HepG2 (cell line): ENCODE measurements around the gene TCF7L2. TPM values are rescaled to one million over a fixed set of nuclear protein-coding genes. Genes with fewer than 3 reads are reported as not detected.

Experiments
- ATAC-seq: fragments of 200-7000 bp; cut with Tn5 transposase; 3 replicates; pipeline ENCODE4 v1.9.1; 2020; ENCODE audit warnings: mild to moderate bottlenecking, moderate library complexity
- BruUV-seq: library from RNA; stranded (reverse); fragments of 400-500 nt; replicated peaks from 2 replicates; lab custom pipeline; 2021; lab: Mats Ljungman, UMichigan
- CTCF ChIA-PET: fragments of 300-600 bp; formaldehyde crosslinking; extraction: SDS; loops from one replicate; lab custom pipeline; 2021; ENCODE audit warnings: low total read pairs, inconsistent platforms, low intra/inter-chr PET ratio; lab: Yijun Ruan, JAX
- POLR2A ChIA-PET: fragments of 350-600 bp; sonication (Branson Sonifier 250); formaldehyde crosslinking; loops from one replicate; lab custom pipeline; 2020; ENCODE audit warnings: antibody characterized with exemption, inconsistent platforms; lab: Yijun Ruan, JAX
- DNase-seq: peaks from one replicate; pipeline ENCODE4 v3.0.0-alpha.2; 2015; ENCODE audit warnings: low spot score
- FAIRE-seq: peaks from 3 replicates; lab custom pipeline; 2011; peaks lifted over from hg19 to GRCh38; lab: Jason Lieb, UNC
- H2AFZ ChIP-seq: one replicate; pipeline ENCODE4 v1.6.1; 2011; ENCODE audit warnings: low read length, inconsistent platforms
- H3K27ac ChIP-seq: fragments of 300-600 bp; 3 replicates; pipeline ENCODE4 v1.8.0; 2011; ENCODE audit warnings: mixed run types, mild to moderate bottlenecking, mixed read lengths, low read length, inconsistent platforms; ENCODE audit not compliant: insufficient read depth; ENCODE audit errors: extremely low read length
- H3K27me3 ChIP-seq, 2 experiments: fragments of 200-600 bp in 1 of 2; 2 replicates in 1 of 2; 3 replicates in 1 of 2; pipeline versions ENCODE4 v1.6.0 to v1.8.0; 2011; ENCODE audit warnings: low read length in 2 of 2, mild to moderate bottlenecking in 2 of 2, moderate library complexity in 2 of 2, inconsistent platforms in 1 of 2; ENCODE audit not compliant: insufficient read depth in 2 of 2, control insufficient read depth in 1 of 2
- H3K36me3 ChIP-seq, 2 experiments: fragments of 200-600 bp in 1 of 2; replicated peaks in 1 of 2; 2 replicates in 1 of 2; 3 replicates in 1 of 2; pipeline versions ENCODE4 v1.5.1 to v1.8.0; 2011; ENCODE audit warnings: low read length in 2 of 2, inconsistent platforms in 1 of 2; ENCODE audit not compliant: insufficient read depth in 2 of 2, control insufficient read depth in 1 of 2
- H3K4me1 ChIP-seq: 2 replicates; pipeline ENCODE4 v1.5.1; 2012; ENCODE audit warnings: low read length, inconsistent platforms; ENCODE audit not compliant: insufficient read depth
- H3K4me2 ChIP-seq: 2 replicates; pipeline ENCODE4 v1.6.0; 2011; ENCODE audit warnings: low read depth, low read length, inconsistent platforms
- H3K4me3 ChIP-seq, 3 experiments: fragments of 200-600 bp in 1 of 3; sonication (generic), shearing (Covaris generic) in 1 of 3; replicated peaks in 1 of 3; 2 replicates each; pipeline ENCODE4 v1.5.1; 2011 to 2016; ENCODE audit warnings: low read length in 3 of 3, inconsistent platforms in 2 of 3, low read depth in 2 of 3, mild to moderate bottlenecking in 2 of 3, control low read depth in 1 of 3, mixed read lengths in 1 of 3; ENCODE audit not compliant: insufficient read depth in 1 of 3
- H3K79me2 ChIP-seq: one replicate; pipeline ENCODE4 v1.6.1; 2011; ENCODE audit warnings: low read length, inconsistent platforms; ENCODE audit not compliant: insufficient read depth
- H3K9ac ChIP-seq: 2 replicates; pipeline ENCODE4 v1.6.0; 2011; ENCODE audit warnings: mild to moderate bottlenecking, low read depth, low read length, inconsistent platforms; ENCODE audit not compliant: insufficient read depth
- H3K9me3 ChIP-seq: 2 replicates; pipeline ENCODE4 v1.5.1; 2012; ENCODE audit warnings: mild to moderate bottlenecking, low read length
- H4K20me1 ChIP-seq: 2 replicates; pipeline ENCODE4 v1.6.0; 2011; ENCODE audit warnings: inconsistent platforms, mild to moderate bottlenecking, low read length, moderate library complexity; ENCODE audit not compliant: insufficient read depth
- ARID4A ChIP-seq: sonication (generic); formaldehyde crosslinking; IDR thresholded peaks from 2 replicates; pipeline ENCODE4 v1.5.0; 2020; ENCODE audit warnings: mild to moderate bottlenecking, missing genetic modification reagents, borderline replicate concordance
- KMT2A ChIP-seq: sonication (generic); formaldehyde crosslinking; IDR thresholded peaks from 2 replicates; pipeline ENCODE4 v1.4.0; 2020; ENCODE audit warnings: missing genetic modification reagents
- PATZ1 ChIP-seq: sonication (generic); formaldehyde crosslinking; IDR thresholded peaks from 2 replicates; pipeline ENCODE4 v1.4.0; 2020; ENCODE audit warnings: missing genetic modification reagents
- SNAPC4 ChIP-seq: sonication (generic); formaldehyde crosslinking; IDR thresholded peaks from 2 replicates; pipeline ENCODE4 v1.4.0; 2020; ENCODE audit warnings: mild to moderate bottlenecking, missing genetic modification reagents
- ZBTB20 ChIP-seq: sonication (generic); formaldehyde crosslinking; IDR thresholded peaks from 2 replicates; pipeline ENCODE4 v1.8.1; 2023; ENCODE audit warnings: missing genetic modification reagents, low read depth, mild to moderate bottlenecking, borderline replicate concordance
- WGBS: methylation state at CpG from one replicate; pipeline ENCODE4 v1.1.6; 2017; ENCODE audit warnings: low lambda C conversion rate; 5-methylcytosine and 5-hydroxymethylcytosine counted together
- in situ Hi-C: cut with HindIII; loops from 2 replicates; pipeline ENCODE4 v1.10.0; 2017; ENCODE audit warnings: low pct_unique_long_range_greater_than_20kb; ENCODE audit not compliant: extremely low pct_ligation_motif_present
- intact Hi-C: fragments of 100-400 bp; cut with micrococcal nuclease; formaldehyde crosslinking; loops from one replicate; pipeline ENCODE4 v1.10.0; 2022; ENCODE audit not compliant: unreplicated experiment
- polyA plus RNA-seq, 8 experiments: library from polyadenylated mRNA; depleted of rRNA in 3 of 8; stranded (reverse) in 7 of 8; unstranded in 1 of 8; fragments of >200 nt; fragmentation: Illumina TruSeq in 4 of 8; extraction: Trizol in 4 of 8; gene quantifications; 2 replicates each; pipeline versions ENCODE4 v1.2.1 to v1.2.3, GENCODE V29; 2011 to 2016; ENCODE audit warnings: low read depth in 4 of 8, missing spikeins in 1 of 8, mixed read lengths in 1 of 8; ENCODE audit not compliant: insufficient read depth in 1 of 8
- total RNA-seq, 5 experiments: library from RNA; depleted of rRNA; stranded (reverse); fragments of >200 nt; fragmentation: Illumina TruSeq; extraction: Trizol; gene quantifications; 2 replicates each; pipeline ENCODE4 v1.2.3, GENCODE V29; 2016; ENCODE audit warnings: low read depth in 1 of 5

The TCF7L2 gene
- total and polyA plus RNA-seq, 2 of the 13 experiments (the other 11 are each of a cell fraction or from before 2014, with no cell fraction given) = 3.9 to 13.7 TPM

- TF ChIP-seq ARID4A (CRISPR knock-in tag) = 0 out of 2 replicates have a peak, but pooled peaks have one; percentile 11
Observed at GRCh38 chr10:113019096-113019495, 69.0 kb downstream of the TCF7L2 start (continued).

GRCh38 chr10:113019692-113020474, 69.8 kb downstream of the TCF7L2 start:
- in situ Hi-C loops = no loop called here
- peak overlapping the region in 1 of 3 experiments; percentile 17; a peak in 1 of 6 replicates for H3K4me3 ChIP-seq
- POLR2A ChIA-PET = interaction anchor here (0.8 to 1.2 kb wide), 3 partner anchors 12 to 67 kb away, joined by 3 to 4 read pairs (median 3); no protein-coding TSS in a partner anchor
- peak; percentile 89 for TF ChIP-seq ZBTB20 (CRISPR knock-in tag)
- peak; percentile 43; the same call in 1 of the 2 replicates for TF ChIP-seq KMT2A (CRISPR knock-in tag)
- TF ChIP-seq SNAPC4 (CRISPR knock-in tag) = no peak
- TF ChIP-seq PATZ1 (CRISPR knock-in tag) = peak; percentile 55

More at GRCh38 chr10:113019692-113020474, 69.8 kb downstream of the TCF7L2 start:
- H3K4me2 ChIP-seq = peak overlapping the region; percentile 63
- BruUV-seq = no TSS peak
- peaks cover 58% of the 10 kb centered on the region for H3K4me1 ChIP-seq
- no peaks in the 10 kb centered on the region for H3K27me3 ChIP-seq
- WGBS = 21% methylated on average over 12 of the region's 12 CpGs
- peak overlapping the region; percentile 46 for H3K27ac ChIP-seq
- no peaks in the 10 kb centered on the region for H3K9me3 ChIP-seq
- intact Hi-C loops = loop anchor here (5.0 kb wide), 1 partner anchor 52 kb away; no protein-coding TSS in a partner anchor
- H3K36me3 ChIP-seq = peaks cover 4 to 8% of the 10 kb centered on the region in 2 experiments; a peak in 3 of 5 replicates
- no peak overlapping the region for H2AFZ ChIP-seq
- FAIRE-seq (peak; percentile 88), ATAC-seq (peak; percentile 75), DNase-seq (peak; percentile 81)
- CTCF ChIA-PET = no interaction called here
- H3K79me2 ChIP-seq = peaks cover 83% of the 10 kb centered on the region
- no peak overlapping the region for H3K9ac ChIP-seq
- H4K20me1 ChIP-seq = peaks cover 92% of the 10 kb centered on the region
